Amniotic stem cell (primary cell): Measurements from ENCODE around the gene SLCO2A1.

Experiments
- DNase-seq: peaks from one replicate; lab custom pipeline; 2025; lab: John Stamatoyannopoulos, UW

Gene SLCO2A1

GRCh38 chr3:133884054-133884886 is 145.5 kb downstream of the SLCO2A1 start:
- no peak for DNase-seq

GRCh38 chr3:133883641-133884040 is 146.1 kb downstream of the SLCO2A1 start:
- no peak for DNase-seq

- DNase-seq = no peak
Observed at GRCh38 chr3:133882986-133883586, 146.6 kb downstream of the SLCO2A1 start.

GRCh38 chr3:133881939-133882825 is 147.5 kb downstream of the SLCO2A1 start:
- DNase-seq = no peak

- no peak for DNase-seq
Observed at GRCh38 chr3:133881492-133881891, 148.2 kb downstream of the SLCO2A1 start.

GRCh38 chr3:133880886-133881455 is 148.8 kb downstream of the SLCO2A1 start:
- DNase-seq = no peak

- DNase-seq = no peak
Observed at GRCh38 chr3:133880287-133880686, 149.4 kb downstream of the SLCO2A1 start.

GRCh38 chr3:133878518-133878917 is 151.2 kb downstream of the SLCO2A1 start:
- no peak for DNase-seq
